NCI-H82 treated with DMSO at 0.1 percent for 48 hours (cell line): ENCODE data around the gene FICD.

Source experiments
- DNase-seq: peaks from one replicate; lab custom pipeline; 2025; ENCODE audit not compliant: unreplicated experiment; lab: John Stamatoyannopoulos, UW

FICD gene

GRCh38 chr12:108565146-108565545 is 50.1 kb downstream of the FICD start:
- no peak for DNase-seq

GRCh38 chr12:108565976-108566375 is 50.9 kb downstream of the FICD start:
- DNase-seq = no peak

- DNase-seq = no peak
Observed at GRCh38 chr12:108566452-108566851, 51.4 kb downstream of the FICD start.

DNA sequence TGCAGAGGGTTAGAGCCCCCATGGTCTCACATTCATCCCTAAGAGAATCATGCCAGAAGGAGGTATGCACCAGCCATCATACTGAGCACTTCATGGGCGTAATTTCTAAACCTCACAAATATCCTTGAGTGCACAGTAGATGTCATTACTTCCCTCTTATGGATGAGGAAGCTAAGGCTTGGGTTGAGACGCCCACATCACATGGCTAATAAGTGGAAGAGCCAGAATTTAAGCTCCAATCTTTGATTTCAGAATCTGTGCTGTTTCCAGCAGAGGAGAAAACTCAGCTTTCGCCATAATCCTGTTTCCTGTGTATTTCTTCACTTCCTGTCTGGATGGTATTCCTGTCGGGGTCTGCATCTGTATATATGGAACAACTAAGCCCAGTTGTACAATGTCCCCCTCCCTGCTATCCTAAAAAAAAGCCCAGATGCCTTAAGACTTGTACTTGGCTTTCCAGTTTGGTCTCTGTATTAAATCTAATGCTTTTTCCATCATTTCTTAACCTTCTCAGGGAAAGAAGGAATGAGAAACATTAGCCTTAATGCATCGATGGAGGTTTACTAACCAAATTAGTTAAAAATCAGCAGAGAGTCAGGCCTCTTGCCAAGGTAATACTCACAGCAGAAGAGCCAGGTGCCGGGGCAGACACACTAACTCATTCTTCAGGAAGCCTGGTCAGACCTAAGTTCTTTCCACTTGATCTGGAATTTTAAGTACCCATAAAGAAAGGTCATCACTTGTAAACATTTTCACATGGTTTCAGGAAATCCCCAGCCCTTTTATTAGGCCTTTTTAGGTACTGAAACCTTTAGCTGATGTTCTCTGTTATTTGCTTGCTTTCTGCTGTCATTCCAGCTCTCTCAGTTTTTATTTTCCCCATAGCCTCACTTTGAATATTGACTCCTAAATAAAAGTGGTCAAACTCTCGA is 52.6 kb downstream of the FICD start:
- no peak for DNase-seq

- no peak for DNase-seq
Observed at GRCh38 chr12:108568338-108569154, 53.5 kb downstream of the FICD start.
